ENCODE measurements around the gene CLCN5.

DNA sequence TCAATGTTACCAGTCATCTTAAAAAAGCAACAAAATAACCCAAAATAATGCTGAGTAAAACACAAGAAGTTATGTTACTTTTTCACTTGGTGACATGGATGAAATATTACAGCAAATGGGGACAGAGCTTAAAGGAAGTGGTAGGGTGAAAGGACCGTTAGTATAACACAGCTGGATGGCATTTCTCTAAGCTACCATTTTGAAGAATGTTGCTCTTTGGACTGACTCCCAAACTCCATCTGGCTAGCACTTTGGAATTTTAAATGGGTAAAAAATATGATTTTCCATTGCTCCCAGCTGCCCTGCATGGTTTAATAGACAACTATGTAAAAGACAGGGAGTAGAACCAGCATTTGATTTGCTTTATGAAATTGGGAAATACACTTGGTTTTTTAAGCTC, 27.6 kb downstream of the CLCN5 start:
- TF ChIP-seq EP300 (IDR thresholded peaks at IDR 0.05), result no peak
- TF ChIP-seq, protein P1, sequence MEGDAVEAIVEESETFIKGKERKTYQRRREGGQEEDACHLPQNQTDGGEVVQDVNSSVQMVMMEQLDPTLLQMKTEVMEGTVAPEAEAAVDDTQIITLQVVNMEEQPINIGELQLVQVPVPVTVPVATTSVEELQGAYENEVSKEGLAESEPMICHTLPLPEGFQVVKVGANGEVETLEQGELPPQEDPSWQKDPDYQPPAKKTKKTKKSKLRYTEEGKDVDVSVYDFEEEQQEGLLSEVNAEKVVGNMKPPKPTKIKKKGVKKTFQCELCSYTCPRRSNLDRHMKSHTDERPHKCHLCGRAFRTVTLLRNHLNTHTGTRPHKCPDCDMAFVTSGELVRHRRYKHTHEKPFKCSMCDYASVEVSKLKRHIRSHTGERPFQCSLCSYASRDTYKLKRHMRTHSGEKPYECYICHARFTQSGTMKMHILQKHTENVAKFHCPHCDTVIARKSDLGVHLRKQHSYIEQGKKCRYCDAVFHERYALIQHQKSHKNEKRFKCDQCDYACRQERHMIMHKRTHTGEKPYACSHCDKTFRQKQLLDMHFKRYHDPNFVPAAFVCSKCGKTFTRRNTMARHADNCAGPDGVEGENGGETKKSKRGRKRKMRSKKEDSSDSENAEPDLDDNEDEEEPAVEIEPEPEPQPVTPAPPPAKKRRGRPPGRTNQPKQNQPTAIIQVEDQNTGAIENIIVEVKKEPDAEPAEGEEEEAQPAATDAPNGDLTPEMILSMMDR (IDR thresholded peaks at IDR 0.05), result no peak
